Ascending aorta (tissue), 2 donors: Measurements from ENCODE around the gene FILIP1L. TPM values are rescaled to one million over a fixed set of nuclear protein-coding genes. Genes with fewer than 3 reads are reported as not detected.
A peak's percentile ranks its signal among the peaks of the same experiment; 100 is the strongest.

Experiments used
- DNase-seq, 2 donors: peaks; one replicate each; pipeline ENCODE4 v3.0.0-alpha.2; 2019; ENCODE audit warnings: low spot score in 2 of 2
- H3K27ac ChIP-seq, 2 donors: fragments of 200-600 bp; sonication (generic); one replicate each; pipeline ENCODE4 v1.5.1; 2016 to 2017; ENCODE audit warnings: mild to moderate bottlenecking in 1 of 2
- H3K27me3 ChIP-seq: fragments of 200-600 bp; sonication (generic); one replicate; pipeline ENCODE4 v1.5.1; 2017
- H3K36me3 ChIP-seq, 2 donors: fragments of 200-600 bp; sonication (generic); one replicate each; pipeline ENCODE4 v1.5.1; 2016
- H3K4me1 ChIP-seq, 2 donors: fragments of 200-600 bp; sonication (generic); one replicate each; pipeline ENCODE4 v1.5.1; 2016 to 2017; ENCODE audit warnings: mild to moderate bottlenecking in 1 of 2
- H3K4me3 ChIP-seq, 2 donors: fragments of 200-600 bp; sonication (generic); one replicate each; pipeline ENCODE4 v1.5.1; 2016 to 2017; ENCODE audit warnings: mild to moderate bottlenecking in 1 of 2
- H3K9me3 ChIP-seq, 2 donors: fragments of 200-600 bp; sonication (generic); one replicate each; pipeline ENCODE4 v1.5.1; 2016
- intact Hi-C: fragments of 100-400 bp; cut with DNase I; formaldehyde crosslinking; loops from one replicate; pipeline ENCODE4 v1.15.1; 2023
- total RNA-seq: library from RNA; depleted of rRNA; stranded (reverse); fragments of >200 nt; gene quantifications from one replicate; pipeline ENCODE4 v1.1.0, GENCODE V29; 2016
- TF ChIP-seq, protein P1 (sequence below), 3 experiments: fragments of 200-600 bp in 2 of 3; fragments of 450-650 bp in 1 of 3; sonication (generic) in 2 of 3; IDR thresholded peaks; one replicate each; pipeline ENCODE4 v1.5.1; 2016 to 2019; ENCODE audit warnings: antibody characterized with exemption in 3 of 3, mild to moderate bottlenecking in 1 of 3, moderate library complexity in 1 of 3

The FILIP1L gene
- total RNA-seq, 1 donor from 2014 or later, result 106 TPM

DNA sequence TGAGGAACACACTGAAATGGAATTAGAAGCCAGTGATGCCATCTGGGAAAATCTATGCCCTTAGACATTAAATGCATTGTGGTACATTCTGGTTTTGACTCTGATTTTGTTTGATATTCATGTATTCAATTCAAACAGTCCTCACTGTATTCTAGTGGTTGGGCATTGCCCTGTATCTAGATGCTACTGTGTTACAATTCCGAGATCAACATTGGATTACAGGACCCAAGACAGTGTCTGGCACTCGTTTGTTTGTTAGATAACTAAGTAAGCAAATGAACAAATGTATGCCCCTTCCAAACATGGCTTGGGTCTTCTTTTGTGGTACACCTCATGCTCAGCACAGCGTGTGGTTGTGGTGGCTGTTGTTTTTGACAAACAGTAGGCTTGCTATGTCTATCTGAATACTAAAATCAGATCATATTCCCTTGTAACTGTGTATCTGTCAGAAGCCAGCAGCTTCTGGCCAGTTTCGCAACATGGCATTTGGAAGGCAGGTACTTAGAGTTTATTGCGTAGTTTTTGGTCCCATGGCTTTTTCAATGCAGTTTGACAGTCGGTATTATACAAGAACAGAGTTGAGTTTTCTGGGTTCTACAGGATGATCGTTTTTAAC is 5.7 kb downstream of the FILIP1L start:
- H3K36me3 ChIP-seq, result no peaks in the 10 kb centered on the region
- no peak for DNase-seq
- peak overlapping the region; percentile 49 to 54 for H3K27ac ChIP-seq
- H3K4me3 ChIP-seq, result no peak overlapping the region
- TF ChIP-seq, protein P1, sequence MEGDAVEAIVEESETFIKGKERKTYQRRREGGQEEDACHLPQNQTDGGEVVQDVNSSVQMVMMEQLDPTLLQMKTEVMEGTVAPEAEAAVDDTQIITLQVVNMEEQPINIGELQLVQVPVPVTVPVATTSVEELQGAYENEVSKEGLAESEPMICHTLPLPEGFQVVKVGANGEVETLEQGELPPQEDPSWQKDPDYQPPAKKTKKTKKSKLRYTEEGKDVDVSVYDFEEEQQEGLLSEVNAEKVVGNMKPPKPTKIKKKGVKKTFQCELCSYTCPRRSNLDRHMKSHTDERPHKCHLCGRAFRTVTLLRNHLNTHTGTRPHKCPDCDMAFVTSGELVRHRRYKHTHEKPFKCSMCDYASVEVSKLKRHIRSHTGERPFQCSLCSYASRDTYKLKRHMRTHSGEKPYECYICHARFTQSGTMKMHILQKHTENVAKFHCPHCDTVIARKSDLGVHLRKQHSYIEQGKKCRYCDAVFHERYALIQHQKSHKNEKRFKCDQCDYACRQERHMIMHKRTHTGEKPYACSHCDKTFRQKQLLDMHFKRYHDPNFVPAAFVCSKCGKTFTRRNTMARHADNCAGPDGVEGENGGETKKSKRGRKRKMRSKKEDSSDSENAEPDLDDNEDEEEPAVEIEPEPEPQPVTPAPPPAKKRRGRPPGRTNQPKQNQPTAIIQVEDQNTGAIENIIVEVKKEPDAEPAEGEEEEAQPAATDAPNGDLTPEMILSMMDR (IDR thresholded peaks at IDR 0.05), result no peak
- no peaks in the 10 kb centered on the region for H3K27me3 ChIP-seq
- no peaks in the 10 kb centered on the region for H3K9me3 ChIP-seq
- intact Hi-C loops, result no loop called here
- peaks cover 16 to 63% of the 10 kb centered on the region in 2 donors for H3K4me1 ChIP-seq

DNA sequence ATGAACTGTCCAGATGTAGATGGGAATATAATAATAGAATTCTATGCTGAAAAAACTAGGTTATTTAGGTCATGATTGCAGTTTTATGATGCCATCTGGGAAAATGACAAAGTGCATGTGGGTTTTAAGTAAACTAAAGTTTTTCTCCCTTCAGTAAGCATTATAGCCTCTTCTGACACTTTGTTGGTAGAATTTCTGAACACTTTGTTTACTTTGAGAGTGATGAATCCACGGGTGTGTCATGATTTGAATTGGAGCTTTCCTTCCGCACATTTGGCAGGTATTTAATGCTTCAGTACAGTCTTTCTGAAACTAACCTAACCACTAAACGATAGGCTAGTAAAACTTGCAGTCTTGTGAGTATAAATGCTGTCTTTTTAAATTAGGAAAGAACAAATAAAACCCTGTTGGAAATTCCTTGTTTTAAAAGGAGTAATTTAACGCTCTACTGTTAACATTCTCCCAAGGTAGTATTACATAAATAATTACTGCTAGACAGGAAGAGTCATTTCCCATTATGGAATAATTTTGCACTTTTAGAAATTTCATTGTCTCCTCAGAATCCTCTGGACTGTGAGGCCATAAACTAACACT is 7.0 kb downstream of the FILIP1L start:
- Histone ChIP-seq H3K9me3 (no peaks in the 10 kb centered on the region), H3K4me1 (peaks cover 16 to 73% of the 10 kb centered on the region in 2 donors), H3K27ac (peak overlapping the region; percentile 66 to 70), H3K4me3 (no peak overlapping the region), H3K36me3 (no peaks in the 10 kb centered on the region), H3K27me3 (no peaks in the 10 kb centered on the region)
- intact Hi-C loops, result no loop called here
- TF ChIP-seq, protein P1 (IDR thresholded peaks at IDR 0.05), result no peak
- no peak for DNase-seq

DNA sequence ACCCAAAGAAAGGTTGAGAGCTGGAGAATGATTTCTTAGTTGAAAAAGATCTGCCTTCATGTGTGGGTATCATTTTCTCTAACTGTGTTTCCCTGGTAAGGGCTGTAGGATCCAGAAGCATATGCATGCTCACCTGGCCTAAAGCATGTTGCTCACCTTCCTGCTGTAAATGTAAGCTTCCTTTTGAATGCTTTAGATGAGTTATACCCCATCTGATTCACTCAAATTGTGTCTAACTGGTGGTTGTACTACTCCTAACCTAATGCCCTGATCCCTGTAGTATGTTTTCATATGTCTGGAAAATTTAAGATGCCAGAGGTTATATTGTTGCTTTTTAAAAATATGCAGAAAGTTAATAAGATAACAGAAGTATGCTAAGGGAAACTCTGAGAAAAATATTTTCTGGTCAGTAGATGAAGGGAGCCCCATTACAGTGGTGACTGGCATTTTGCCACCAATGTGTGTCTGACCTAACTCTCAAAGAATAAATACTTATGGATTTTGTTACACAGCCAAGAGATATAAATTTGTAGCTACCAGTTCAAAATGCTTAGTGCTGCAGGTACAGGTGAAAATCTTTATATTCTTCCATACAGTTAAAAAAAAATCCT is 7.7 kb downstream of the FILIP1L start:
- no peak for DNase-seq
- Histone ChIP-seq H3K27me3 (no peaks in the 10 kb centered on the region), H3K9me3 (no peaks in the 10 kb centered on the region), H3K4me3 (no peak overlapping the region), H3K36me3 (no peaks in the 10 kb centered on the region), H3K4me1 (peaks cover 16 to 73% of the 10 kb centered on the region in 2 donors), H3K27ac (peak overlapping the region; percentile 66 to 70)
- intact Hi-C loops, result no loop called here
- TF ChIP-seq, protein P1 (IDR thresholded peaks at IDR 0.05), result no peak

DNA sequence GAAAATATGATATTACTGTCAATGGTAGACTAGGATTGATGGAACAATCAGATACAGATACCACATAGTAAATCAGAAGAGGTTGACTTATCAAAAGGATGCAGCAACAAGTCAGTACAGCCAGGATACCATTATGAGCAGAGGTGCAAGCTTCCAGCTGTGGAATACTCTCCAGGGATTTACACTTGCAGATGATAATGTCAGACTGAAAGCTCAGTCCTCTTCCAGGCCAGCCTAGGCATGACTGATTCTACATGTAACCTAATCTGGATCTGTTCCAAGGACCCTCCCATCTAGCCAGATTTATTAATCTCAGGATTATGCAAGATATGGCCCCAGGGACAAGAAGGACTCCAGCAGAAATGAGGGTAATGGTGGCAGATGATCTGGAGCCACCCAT is 8.2 kb downstream of the FILIP1L start:
- peak overlapping the region; percentile 66 to 70 for H3K27ac ChIP-seq
- H3K36me3 ChIP-seq, result no peaks in the 10 kb centered on the region
- intact Hi-C loops, result no loop called here
- no peak overlapping the region for H3K4me3 ChIP-seq
- no peaks in the 10 kb centered on the region for H3K9me3 ChIP-seq
- peaks cover 15 to 71% of the 10 kb centered on the region in 2 donors for H3K4me1 ChIP-seq
- no peaks in the 10 kb centered on the region for H3K27me3 ChIP-seq
- TF ChIP-seq, protein P1 (IDR thresholded peaks at IDR 0.05), result no peak
- DNase-seq, result no peak

DNA sequence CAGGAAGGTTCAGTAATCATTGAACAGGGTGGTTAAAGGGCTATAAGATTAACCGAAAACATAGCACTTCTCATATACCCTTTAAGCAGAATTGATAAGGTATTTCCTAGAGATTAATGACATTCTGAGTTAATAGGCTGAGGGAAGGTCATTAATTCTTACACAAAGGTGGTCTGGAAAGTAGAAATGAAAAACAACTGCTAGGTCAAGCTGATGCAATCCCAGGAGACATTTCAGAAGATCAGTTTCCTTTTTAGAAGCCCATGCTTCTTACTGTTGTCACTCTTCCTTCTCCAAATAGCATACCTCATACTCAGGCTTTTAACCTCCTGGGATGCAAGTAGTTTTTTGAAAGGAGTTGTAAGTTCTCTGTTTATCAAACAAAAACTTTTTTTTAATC is 8.8 kb downstream of the FILIP1L start:
- no peaks in the 10 kb centered on the region for H3K9me3 ChIP-seq
- H3K4me1 ChIP-seq, result peaks cover 10 to 66% of the 10 kb centered on the region in 2 donors
- DNase-seq, result no peak
- no peak overlapping the region for H3K4me3 ChIP-seq
- TF ChIP-seq, protein P1 (IDR thresholded peaks at IDR 0.05), result no peak
- no peaks in the 10 kb centered on the region for H3K36me3 ChIP-seq
- intact Hi-C loops, result no loop called here
- H3K27ac ChIP-seq, result peak overlapping the region; percentile 66 to 70
- H3K27me3 ChIP-seq, result no peaks in the 10 kb centered on the region
